CD14-positive monocyte (primary cell): ENCODE data around the gene LPCAT3. TPM values are rescaled to one million over a fixed set of nuclear protein-coding genes. Genes with fewer than 3 reads are reported as not detected.

Experiments
- DNase-seq, 3 donors: peaks; one replicate each; pipeline ENCODE4 v3.0.0-alpha.2; 2011 to 2022
- H2AFZ ChIP-seq: 2 replicates; pipeline ENCODE4 v1.6.0; 2012; ENCODE audit warnings: mild to moderate bottlenecking, low read depth, low read length, inconsistent platforms; ENCODE audit not compliant: insufficient read depth, poor library complexity, severe bottlenecking
- H3K27ac ChIP-seq, 2 donors: 1 replicate in 1 of 2; 2 replicates in 1 of 2; pipeline ENCODE4 v1.5.1; 2012 to 2013; ENCODE audit warnings: low read length in 2 of 2, control low read depth in 1 of 2, inconsistent platforms in 1 of 2, low read depth in 1 of 2, mild to moderate bottlenecking in 1 of 2
- H3K27me3 ChIP-seq, 2 donors: one replicate each; pipeline versions ENCODE4 v1.6.0 to v1.6.1; 2011 to 2013; ENCODE audit warnings: low read length in 2 of 2; ENCODE audit not compliant: control insufficient read depth in 2 of 2, insufficient read depth in 2 of 2
- H3K36me3 ChIP-seq, 2 donors: replicated peaks in 1 of 2; 1 replicate in 1 of 2; 2 replicates in 1 of 2; pipeline versions ENCODE4 v1.5.1 to v1.6.1; 2012 to 2013; ENCODE audit warnings: low read length in 2 of 2, control low read depth in 1 of 2, inconsistent platforms in 1 of 2, mild to moderate bottlenecking in 1 of 2; ENCODE audit not compliant: insufficient read depth in 2 of 2, control insufficient read depth in 1 of 2
- H3K4me1 ChIP-seq, 2 donors: 1 replicate in 1 of 2; 2 replicates in 1 of 2; pipeline versions ENCODE4 v1.5.1 to v1.6.1; 2012 to 2013; ENCODE audit warnings: low read length in 2 of 2, control low read depth in 1 of 2, inconsistent platforms in 1 of 2, mild to moderate bottlenecking in 1 of 2, moderate library complexity in 1 of 2; ENCODE audit not compliant: insufficient read depth in 2 of 2, control insufficient read depth in 1 of 2
- H3K4me2 ChIP-seq: replicated peaks from 2 replicates; pipeline ENCODE3; 2012; ENCODE audit warnings: low read length, moderate library complexity, mild to moderate bottlenecking; ENCODE audit not compliant: poor library complexity, severe bottlenecking; ENCODE audit errors: extremely low read depth
- H3K4me3 ChIP-seq, 3 experiments: fragments of 200-600 bp in 1 of 3; sonication (generic) in 1 of 3; replicated peaks in 1 of 3; 1 replicate in 2 of 3; 2 replicates in 1 of 3; pipeline ENCODE4 v1.5.1; 2011 to 2013; ENCODE audit warnings: low read length in 3 of 3, mild to moderate bottlenecking in 3 of 3, control low read depth in 2 of 3, low read depth in 2 of 3, inconsistent platforms in 1 of 3, moderate library complexity in 1 of 3
- H3K79me2 ChIP-seq: 2 replicates; pipeline ENCODE4 v1.6.0; 2012; ENCODE audit warnings: mild to moderate bottlenecking, control low read depth, inconsistent platforms, low read length, moderate library complexity; ENCODE audit not compliant: insufficient read depth
- H3K9ac ChIP-seq: 2 replicates; pipeline ENCODE4 v1.6.0; 2017; ENCODE audit warnings: low read length, mild to moderate bottlenecking; ENCODE audit not compliant: insufficient read depth, poor library complexity, severe bottlenecking
- H3K9me3 ChIP-seq, 2 donors: replicated peaks in 1 of 2; 1 replicate in 1 of 2; 2 replicates in 1 of 2; pipeline versions ENCODE4 v1.5.1 to v1.6.1; 2012 to 2013; ENCODE audit warnings: low read length in 2 of 2, control low read depth in 1 of 2; ENCODE audit not compliant: control insufficient read depth in 1 of 2, insufficient read depth in 1 of 2
- H4K20me1 ChIP-seq: 2 replicates; pipeline ENCODE4 v1.6.0; 2012; ENCODE audit warnings: mild to moderate bottlenecking, low read length, control low read depth, moderate library complexity; ENCODE audit not compliant: insufficient read depth
- H3K27ac Mint-ChIP-seq, 7 donors: one replicate each; pipeline ENCODE4 v1.8.0; 2020; ENCODE audit warnings: mild to moderate bottlenecking in 7 of 7, mixed read lengths in 7 of 7, moderate library complexity in 6 of 7, inconsistent platforms in 2 of 7
- H3K27me3 Mint-ChIP-seq, 3 donors: one replicate each; pipeline ENCODE4 v1.8.0; 2021 to 2022; ENCODE audit warnings: low read depth in 3 of 3, mild to moderate bottlenecking in 3 of 3, mixed read lengths in 3 of 3, moderate library complexity in 3 of 3, inconsistent platforms in 1 of 3
- H3K36me3 Mint-ChIP-seq, 2 donors: one replicate each; pipeline ENCODE4 v1.8.0; 2020; ENCODE audit warnings: mixed read lengths in 2 of 2, inconsistent platforms in 1 of 2, mild to moderate bottlenecking in 1 of 2
- H3K4me1 Mint-ChIP-seq: one replicate; pipeline ENCODE4 v1.8.0; 2020; ENCODE audit warnings: mild to moderate bottlenecking, mixed read lengths
- H3K4me3 Mint-ChIP-seq, 2 donors: one replicate each; pipeline ENCODE4 v1.8.0; 2020; ENCODE audit warnings: mild to moderate bottlenecking in 2 of 2, mixed read lengths in 2 of 2, moderate library complexity in 1 of 2
- H3K9me3 Mint-ChIP-seq, 7 donors: one replicate each; pipeline ENCODE4 v1.8.0; 2020 to 2022; ENCODE audit warnings: mixed read lengths in 7 of 7, mild to moderate bottlenecking in 6 of 7, moderate library complexity in 6 of 7, inconsistent platforms in 2 of 7
- WGBS: methylation state at CpG from one replicate; pipeline ENCODE4 v1.1.5; 2013; ENCODE audit warnings: missing lambda C conversion rate; ENCODE audit not compliant: insufficient coverage; 5-methylcytosine and 5-hydroxymethylcytosine counted together
- intact Hi-C, 2 donors: fragments of 100-400 bp; cut with micrococcal nuclease; formaldehyde crosslinking; loops; one replicate each; pipeline versions ENCODE4 v1.15.0 to v1.15.1; 2023
- polyA plus RNA-seq, 3 donors: library from polyadenylated mRNA; depleted of rRNA in 1 of 3; unstranded in 2 of 3; stranded (reverse) in 1 of 3; fragments of 300-500 nt in 2 of 3; fragments of >200 nt in 1 of 3; fragmentation: Illumina TruSeq in 2 of 3; gene quantifications; 1 replicate in 2 of 3; 2 replicates in 1 of 3; pipeline ENCODE4 v1.2.3, GENCODE V29; 2012 to 2021
- TF ChIP-seq, protein P1 (sequence below): fragments of 200-600 bp; IDR thresholded peaks from one replicate; pipeline ENCODE4 v1.8.0; 2022; ENCODE audit warnings: antibody characterized with exemption, mild to moderate bottlenecking

LPCAT3 gene
- polyA plus RNA-seq, 3 donors: 50.9 to 62.7 (median 54.1) TPM

GRCh38 chr12:6928703-6929407 lies 89.4 kb downstream of the LPCAT3 start:
- peaks cover 41% of the 10 kb centered on the region for H3K4me1 Mint-ChIP-seq
- H3K27me3 ChIP-seq: peaks cover 3 to 37% of the 10 kb centered on the region in 2 donors
- peaks cover 32 to 57% (median 47%) of the 10 kb centered on the region in 3 donors for H3K27me3 Mint-ChIP-seq
- H3K4me3 ChIP-seq: peak overlapping the region; percentile 27 to 80 (median 50)
- H3K36me3 ChIP-seq: no peaks in the 10 kb centered on the region
- no peaks in the 10 kb centered on the region for H4K20me1 ChIP-seq
- TF ChIP-seq, protein P1, sequence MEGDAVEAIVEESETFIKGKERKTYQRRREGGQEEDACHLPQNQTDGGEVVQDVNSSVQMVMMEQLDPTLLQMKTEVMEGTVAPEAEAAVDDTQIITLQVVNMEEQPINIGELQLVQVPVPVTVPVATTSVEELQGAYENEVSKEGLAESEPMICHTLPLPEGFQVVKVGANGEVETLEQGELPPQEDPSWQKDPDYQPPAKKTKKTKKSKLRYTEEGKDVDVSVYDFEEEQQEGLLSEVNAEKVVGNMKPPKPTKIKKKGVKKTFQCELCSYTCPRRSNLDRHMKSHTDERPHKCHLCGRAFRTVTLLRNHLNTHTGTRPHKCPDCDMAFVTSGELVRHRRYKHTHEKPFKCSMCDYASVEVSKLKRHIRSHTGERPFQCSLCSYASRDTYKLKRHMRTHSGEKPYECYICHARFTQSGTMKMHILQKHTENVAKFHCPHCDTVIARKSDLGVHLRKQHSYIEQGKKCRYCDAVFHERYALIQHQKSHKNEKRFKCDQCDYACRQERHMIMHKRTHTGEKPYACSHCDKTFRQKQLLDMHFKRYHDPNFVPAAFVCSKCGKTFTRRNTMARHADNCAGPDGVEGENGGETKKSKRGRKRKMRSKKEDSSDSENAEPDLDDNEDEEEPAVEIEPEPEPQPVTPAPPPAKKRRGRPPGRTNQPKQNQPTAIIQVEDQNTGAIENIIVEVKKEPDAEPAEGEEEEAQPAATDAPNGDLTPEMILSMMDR: no peak
- no peak overlapping the region for H3K27ac ChIP-seq
- WGBS: 0% methylated on average over 11 of the region's 19 CpGs
- peak overlapping the region; percentile 65 for H3K9ac ChIP-seq
- peak overlapping the region; percentile 89 to 93 for H3K4me3 Mint-ChIP-seq
- peaks cover 17% of the 10 kb centered on the region for H3K79me2 ChIP-seq
- H3K4me1 ChIP-seq: peaks cover 33 to 40% of the 10 kb centered on the region in 2 donors
- peak overlapping the region; percentile 88 for H3K4me2 ChIP-seq
- DNase-seq: no peak
- intact Hi-C loops: no loop called here
- peak overlapping the region; percentile 87 for H2AFZ ChIP-seq
- no peaks in the 10 kb centered on the region for H3K9me3 ChIP-seq
- H3K27ac Mint-ChIP-seq: peak overlapping the region in 6 of 7 donors; percentile 41 to 80 (median 67)
- peaks cover 7 to 15% of the 10 kb centered on the region in 2 donors for H3K36me3 Mint-ChIP-seq
- H3K9me3 Mint-ChIP-seq: peaks cover 0 to 5% (median 2%) of the 10 kb centered on the region in 7 donors

- H3K4me3 ChIP-seq: peak overlapping the region; percentile 27 to 80 (median 50)
- H3K27ac Mint-ChIP-seq: peak overlapping the region in 5 of 7 donors; percentile 59 to 80 (median 68)
- H3K79me2 ChIP-seq: peaks cover 17% of the 10 kb centered on the region
- no peaks in the 10 kb centered on the region for H4K20me1 ChIP-seq
- H3K27me3 ChIP-seq: peaks cover 3 to 37% of the 10 kb centered on the region in 2 donors
- H3K4me3 Mint-ChIP-seq: peak overlapping the region; percentile 89 to 93
- intact Hi-C loops: no loop called here
- H3K27ac ChIP-seq: no peak overlapping the region
- H3K27me3 Mint-ChIP-seq: peaks cover 34 to 57% (median 48%) of the 10 kb centered on the region in 3 donors
- H3K9me3 ChIP-seq: no peaks in the 10 kb centered on the region
- no peak for DNase-seq
- H3K9ac ChIP-seq: peak overlapping the region; percentile 65
- peaks cover 5 to 13% of the 10 kb centered on the region in 2 donors for H3K36me3 Mint-ChIP-seq
- peaks cover 40% of the 10 kb centered on the region for H3K4me1 Mint-ChIP-seq
- H3K36me3 ChIP-seq: no peaks in the 10 kb centered on the region
- peak overlapping the region; percentile 87 for H2AFZ ChIP-seq
- WGBS: under 1% methylated on average over 25 of the region's 79 CpGs
- H3K4me2 ChIP-seq: peak overlapping the region; percentile 88
- H3K9me3 Mint-ChIP-seq: peaks cover 0 to 5% (median 2%) of the 10 kb centered on the region in 7 donors
- H3K4me1 ChIP-seq: peaks cover 40 to 47% of the 10 kb centered on the region in 2 donors
- TF ChIP-seq, protein P1: no peak
These were observed 90.1 kb downstream of the LPCAT3 start for GRCh38 chr12:6928022-6928702.
